ENCODE measurements around the gene CTCF.
"Not testable (repeated sequence)": the region's sequence is repeated elsewhere in the genome, so short reads cannot be mapped to it uniquely, and the experiment has no call there.

CTCF gene

GRCh38 chr16:67562526-67562917, at the start of gene CTCF:
CTCF (plus strand) TSS chr16:67562526; CDS start chr16:67610833, 48,307 bp downstream.
- peak; percentile 85 for DNase-seq (ENCODE audit: low spot score)

- DNase-seq (ENCODE audit: low spot score): not testable (repeated sequence)
Observed at GRCh38 chr16:67513892-67514291, 48.4 kb upstream of the CTCF start.

GRCh38 chr16:67514382-67514828, 47.9 kb upstream of the CTCF start:
- peak; percentile 50 for DNase-seq (ENCODE audit: low spot score)

- DNase-seq (ENCODE audit: low spot score): no peak
Observed at GRCh38 chr16:67516296-67517154, 45.8 kb upstream of the CTCF start.

- no peak for DNase-seq (ENCODE audit: low spot score)
Observed at GRCh38 chr16:67517155-67517445, 45.2 kb upstream of the CTCF start.

- DNase-seq (ENCODE audit: low spot score): no peak
Observed at GRCh38 chr16:67517661-67518423, 44.5 kb upstream of the CTCF start.

GRCh38 chr16:67518676-67519075, 43.6 kb upstream of the CTCF start:
- DNase-seq (ENCODE audit: low spot score): no peak

- no peak for DNase-seq (ENCODE audit: low spot score)
Observed at GRCh38 chr16:67519242-67519641, 43.1 kb upstream of the CTCF start.

GRCh38 chr16:67521095-67521804, 41.1 kb upstream of the CTCF start:
- DNase-seq (ENCODE audit: low spot score): peak; percentile 94

- no peak for DNase-seq (ENCODE audit: low spot score)
Observed at GRCh38 chr16:67525176-67525860, 37.0 kb upstream of the CTCF start.

GRCh38 chr16:67526149-67526791, 36.1 kb upstream of the CTCF start:
- DNase-seq (ENCODE audit: low spot score): no peak

- DNase-seq (ENCODE audit: low spot score): peak; percentile 83
Observed at GRCh38 chr16:67528222-67528869, 34.0 kb upstream of the CTCF start, which contains the start of gene RIPOR1. RIPOR1 (plus strand) TSS chr16:67528829; CDS start chr16:67538447, 9,618 bp downstream.

- peak; percentile 66 for DNase-seq (ENCODE audit: low spot score)
Observed at GRCh38 chr16:67528870-67529581, 33.3 kb upstream of the CTCF start.

GRCh38 chr16:67529582-67530012, 32.7 kb upstream of the CTCF start:
- no peak for DNase-seq (ENCODE audit: low spot score)

- peak; percentile 60 for DNase-seq (ENCODE audit: low spot score)
Observed at GRCh38 chr16:67530013-67530939, 32.0 kb upstream of the CTCF start.

- no peak for DNase-seq (ENCODE audit: low spot score)
Observed at GRCh38 chr16:67531247-67531646, 31.1 kb upstream of the CTCF start.

- DNase-seq (ENCODE audit: low spot score): no peak
Observed at GRCh38 chr16:67533024-67533560, 29.2 kb upstream of the CTCF start.

GRCh38 chr16:67533987-67534386, 28.3 kb upstream of the CTCF start:
- not testable (repeated sequence) for DNase-seq (ENCODE audit: low spot score)

- DNase-seq (ENCODE audit: low spot score): no peak
Observed at GRCh38 chr16:67534431-67534830, 27.9 kb upstream of the CTCF start.
